ENCODE results near the gene PHF23. TPM values are rescaled to one million over a fixed set of nuclear protein-coding genes. Genes with fewer than 3 reads are reported as not detected.

Gene PHF23
- total RNA-seq, 1 experiment from 2014 or later, result 110 TPM

DNA sequence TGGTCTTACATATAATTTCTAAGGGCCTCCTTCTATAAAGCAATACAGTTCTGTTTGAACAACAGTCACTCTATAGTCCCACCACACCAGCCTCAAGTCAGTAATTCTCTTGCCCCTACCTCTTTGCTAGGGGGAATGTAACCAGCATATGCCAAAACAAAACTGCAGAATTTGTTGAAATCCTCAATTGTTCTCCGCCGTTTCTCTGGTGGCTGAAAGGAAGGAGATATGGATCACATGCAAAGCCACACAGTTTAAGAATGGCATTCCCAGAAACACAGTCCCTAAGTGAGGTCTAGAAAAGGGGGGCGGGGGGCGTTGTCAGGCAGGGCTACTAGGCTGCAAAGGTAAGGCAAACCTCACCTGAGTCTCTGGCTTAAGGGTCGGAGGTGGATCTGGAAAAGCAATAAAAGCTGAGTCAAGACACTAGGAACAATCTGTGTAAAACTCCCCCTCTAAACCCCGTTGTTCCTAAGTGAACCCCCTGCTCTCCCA is 1.9 kb downstream of the PHF23 start:
- DNase-seq, result no peak
- Histone ChIP-seq H2BK12ac (ENCODE audit: insufficient read length, low read depth, low read length) (no peak overlapping the region), H3K4ac (ENCODE audit: low read depth, low read length) (no peak overlapping the region), H3K23ac (ENCODE audit: insufficient read length, low read depth, low read length) (no peak overlapping the region), H4K91ac (ENCODE audit: insufficient read length, low read depth, low read length) (no peak overlapping the region), H3K27ac (ENCODE audit: insufficient read length, low read depth, low read length) (no peak overlapping the region), H2BK15ac (ENCODE audit: low read depth, low read length) (no peak overlapping the region), H3K27me3 (ENCODE audit: insufficient read depth, low read length) (no peaks in the 10 kb centered on the region), H2BK120ac (ENCODE audit: low read depth, low read length, poor library complexity, severe bottlenecking) (no peak overlapping the region), H3K9ac (ENCODE audit: extremely low read depth, insufficient read length, low read length) (peak overlapping the region; percentile 28), H3K14ac (ENCODE audit: insufficient read depth, low read length) (no peak overlapping the region), H2AK5ac (ENCODE audit: insufficient read length, low read length) (no peak overlapping the region), H2BK20ac (ENCODE audit: low read depth, low read length, poor library complexity, severe bottlenecking) (no peak overlapping the region), H3K9me3 (ENCODE audit: control insufficient read depth, low read depth, low read length) (no peaks in the 10 kb centered on the region), H3T11ph (ENCODE audit: low read length) (no peak overlapping the region), H3K79me2 (ENCODE audit: insufficient read depth, low read length) (peaks cover 17% of the 10 kb centered on the region; the same call in 1 of the 2 replicates), H3K4me2 (ENCODE audit: insufficient read depth, insufficient read length, low read length) (peak overlapping the region; percentile 82), H4K8ac (replicated peaks; ENCODE audit: insufficient read length, low read depth, low read length) (no peak overlapping the region), H3K23me2 (ENCODE audit: insufficient read length, low read depth, low read length, poor library complexity, severe bottlenecking) (peaks cover 11% of the 10 kb centered on the region), H2BK5ac (ENCODE audit: insufficient read length, low read length) (no peak overlapping the region), H2AFZ (ENCODE audit: low read length) (no peak overlapping the region), H3K18ac (ENCODE audit: insufficient read length, low read depth, low read length) (no peak overlapping the region), H4K5ac (ENCODE audit: insufficient read length, low read depth, low read length) (no peak overlapping the region), H3K79me1 (ENCODE audit: insufficient read depth, low read depth, low read length, poor library complexity, severe bottlenecking) (peaks cover 13% of the 10 kb centered on the region), H3K4me1 (ENCODE audit: insufficient read depth, low read length) (no peaks in the 10 kb centered on the region), H4K20me1 (ENCODE audit: control insufficient read depth, insufficient read depth, insufficient read length) (no peaks in the 10 kb centered on the region), H3K56ac (ENCODE audit: insufficient read length, low read depth, low read length) (no peak overlapping the region)
- Mint-ChIP-seq H3K9me3 (peaks cover 0 to 2% of the 10 kb centered on the region in 2 experiments; a peak in 1 of 5 replicates), H3K27ac (peak overlapping the region; percentile 30 to 76 (median 68); a peak in 5 of 7 replicates), H3K36me3 (ENCODE audit: insufficient read depth in 1 of 3, low read depth in 3 of 3) (peaks cover 35 to 59% (median 46%) of the 10 kb centered on the region in 3 experiments), H3K4me1 (peaks cover 44 to 58% of the 10 kb centered on the region in 2 experiments), H3K4me3 (peak overlapping the region; percentile 95 to 97), H3K27me3 (ENCODE audit: low read depth) (no peaks in the 10 kb centered on the region; the same call in 1 of the 2 replicates)
- TF ChIP-seq, protein P1, sequence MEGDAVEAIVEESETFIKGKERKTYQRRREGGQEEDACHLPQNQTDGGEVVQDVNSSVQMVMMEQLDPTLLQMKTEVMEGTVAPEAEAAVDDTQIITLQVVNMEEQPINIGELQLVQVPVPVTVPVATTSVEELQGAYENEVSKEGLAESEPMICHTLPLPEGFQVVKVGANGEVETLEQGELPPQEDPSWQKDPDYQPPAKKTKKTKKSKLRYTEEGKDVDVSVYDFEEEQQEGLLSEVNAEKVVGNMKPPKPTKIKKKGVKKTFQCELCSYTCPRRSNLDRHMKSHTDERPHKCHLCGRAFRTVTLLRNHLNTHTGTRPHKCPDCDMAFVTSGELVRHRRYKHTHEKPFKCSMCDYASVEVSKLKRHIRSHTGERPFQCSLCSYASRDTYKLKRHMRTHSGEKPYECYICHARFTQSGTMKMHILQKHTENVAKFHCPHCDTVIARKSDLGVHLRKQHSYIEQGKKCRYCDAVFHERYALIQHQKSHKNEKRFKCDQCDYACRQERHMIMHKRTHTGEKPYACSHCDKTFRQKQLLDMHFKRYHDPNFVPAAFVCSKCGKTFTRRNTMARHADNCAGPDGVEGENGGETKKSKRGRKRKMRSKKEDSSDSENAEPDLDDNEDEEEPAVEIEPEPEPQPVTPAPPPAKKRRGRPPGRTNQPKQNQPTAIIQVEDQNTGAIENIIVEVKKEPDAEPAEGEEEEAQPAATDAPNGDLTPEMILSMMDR (conservative IDR thresholded peaks at IDR 0.05), result no peak
- WGBS (ENCODE audit: extremely low coverage, insufficient read length, low lambda C conversion rate), result no CpG with 5 or more reads among the region's 6 CpGs
